ENCODE measurements around the gene RPL29.
A peak's percentile ranks its signal among the peaks of the same experiment; 100 is the strongest.

- TF ChIP-seq POLR2AphosphoS5 (IDR thresholded peaks at IDR 0.05; ENCODE audit: borderline replicate concordance, low read depth, low read length) (peak; percentile 96), EZH2 (IDR thresholded peaks at IDR 0.05) (no peak)
These were observed at the start of gene RPL29 for GRCh38 chr3:51995346-51996163.
